Spleen (tissue), 7 donors: ENCODE data around the gene SLC16A13.

ENCODE experiments used
- POLR2A ChIP-seq, 3 donors: fragments of 450-650 bp; IDR thresholded peaks; one replicate each; pipeline ENCODE4 v1.5.1; 2017; ENCODE audit warnings: antibody characterized with exemption in 3 of 3, mild to moderate bottlenecking in 1 of 3
- POLR2AphosphoS5 ChIP-seq, 3 donors: sonication (generic); formaldehyde crosslinking; IDR thresholded peaks; one replicate each; pipeline ENCODE4 v1.5.1; 2017; ENCODE audit warnings: antibody characterized with exemption in 3 of 3
- TF ChIP-seq, protein P1 (sequence below), 11 experiments: fragments of 200-600 bp in 7 of 11; fragments of 450-650 bp in 4 of 11; sonication (generic) in 4 of 11; IDR thresholded peaks in 8 of 11; conservative IDR thresholded peaks in 3 of 11; 1 replicate in 7 of 11; 2 replicates in 4 of 11; pipeline versions ENCODE4 v1.4.0 to v1.8.0; 2016 to 2021; ENCODE audit warnings: antibody characterized with exemption in 11 of 11, inconsistent platforms in 4 of 11, mild to moderate bottlenecking in 1 of 11
- donor health status: DM: no; HTN: no; CAD: no; lungs with moderate emphysema.
- donor health status: DM: no; HTN: no; CAD: no.
- donor health status: DM: no; HTN: no; CAD: no.

DNA sequence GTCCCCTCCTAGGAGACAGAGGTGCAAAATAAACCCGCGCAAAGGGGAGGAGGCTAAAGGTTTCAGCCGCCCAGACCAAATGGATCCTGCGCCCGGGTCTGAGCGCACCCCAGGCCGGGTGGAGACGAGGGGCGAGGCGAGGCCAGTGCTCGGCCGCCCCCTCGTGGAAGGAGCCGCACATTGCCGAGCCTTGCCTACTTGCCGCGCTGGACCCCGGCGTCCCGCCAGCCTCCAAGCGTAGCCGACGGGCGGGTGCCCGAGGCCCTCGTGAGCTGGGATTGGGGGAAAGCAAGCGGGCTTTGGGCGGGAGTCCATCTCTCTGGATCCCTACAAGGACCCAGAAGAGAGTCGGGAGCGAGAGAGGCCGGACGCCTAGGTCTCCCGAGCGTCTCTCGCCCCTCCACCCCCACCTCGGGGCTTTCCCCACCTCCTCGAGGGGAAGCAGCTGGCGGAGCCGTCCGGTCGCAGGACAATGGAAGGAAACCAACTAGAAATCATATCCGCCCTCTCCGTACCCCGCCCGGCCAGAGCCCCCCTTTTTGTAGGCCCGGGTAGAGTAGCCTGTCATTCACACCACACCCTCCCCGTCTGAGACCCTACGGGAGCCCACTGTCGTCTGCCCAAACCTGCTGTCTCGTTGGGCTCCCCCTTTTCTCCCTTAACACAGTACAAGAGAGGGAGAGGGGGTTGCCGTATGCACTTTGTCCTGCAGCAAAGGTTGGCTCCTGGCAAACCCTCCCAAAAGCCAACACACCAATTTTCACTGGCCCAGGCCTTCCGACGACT, 13.6 kb upstream of the SLC16A13 start:
- TF ChIP-seq, protein P1, sequence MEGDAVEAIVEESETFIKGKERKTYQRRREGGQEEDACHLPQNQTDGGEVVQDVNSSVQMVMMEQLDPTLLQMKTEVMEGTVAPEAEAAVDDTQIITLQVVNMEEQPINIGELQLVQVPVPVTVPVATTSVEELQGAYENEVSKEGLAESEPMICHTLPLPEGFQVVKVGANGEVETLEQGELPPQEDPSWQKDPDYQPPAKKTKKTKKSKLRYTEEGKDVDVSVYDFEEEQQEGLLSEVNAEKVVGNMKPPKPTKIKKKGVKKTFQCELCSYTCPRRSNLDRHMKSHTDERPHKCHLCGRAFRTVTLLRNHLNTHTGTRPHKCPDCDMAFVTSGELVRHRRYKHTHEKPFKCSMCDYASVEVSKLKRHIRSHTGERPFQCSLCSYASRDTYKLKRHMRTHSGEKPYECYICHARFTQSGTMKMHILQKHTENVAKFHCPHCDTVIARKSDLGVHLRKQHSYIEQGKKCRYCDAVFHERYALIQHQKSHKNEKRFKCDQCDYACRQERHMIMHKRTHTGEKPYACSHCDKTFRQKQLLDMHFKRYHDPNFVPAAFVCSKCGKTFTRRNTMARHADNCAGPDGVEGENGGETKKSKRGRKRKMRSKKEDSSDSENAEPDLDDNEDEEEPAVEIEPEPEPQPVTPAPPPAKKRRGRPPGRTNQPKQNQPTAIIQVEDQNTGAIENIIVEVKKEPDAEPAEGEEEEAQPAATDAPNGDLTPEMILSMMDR (IDR thresholded peaks at IDR 0.05 in 8 of 11, conservative IDR thresholded peaks at IDR 0.05 in 3 of 11), result peak; percentile 89 to 99 (median 97)
- TF ChIP-seq POLR2AphosphoS5 (IDR thresholded peaks at IDR 0.05) (peak; percentile 84 to 86 (median 84)), POLR2A (IDR thresholded peaks at IDR 0.05) (peak in 1 of 3 donors; percentile 14)
